Ascending aorta (tissue), 2 donors: ENCODE measurements around the gene BCL3. TPM values are rescaled to one million over a fixed set of nuclear protein-coding genes. Genes with fewer than 3 reads are reported as not detected.

Experiments
- DNase-seq, 2 donors: peaks; one replicate each; pipeline ENCODE4 v3.0.0-alpha.2; 2019; ENCODE audit warnings: low spot score in 2 of 2
- H3K27ac ChIP-seq, 2 donors: fragments of 200-600 bp; sonication (generic); one replicate each; pipeline ENCODE4 v1.5.1; 2016 to 2017; ENCODE audit warnings: mild to moderate bottlenecking in 1 of 2
- H3K27me3 ChIP-seq: fragments of 200-600 bp; sonication (generic); one replicate; pipeline ENCODE4 v1.5.1; 2017
- H3K36me3 ChIP-seq, 2 donors: fragments of 200-600 bp; sonication (generic); one replicate each; pipeline ENCODE4 v1.5.1; 2016
- H3K4me1 ChIP-seq, 2 donors: fragments of 200-600 bp; sonication (generic); one replicate each; pipeline ENCODE4 v1.5.1; 2016 to 2017; ENCODE audit warnings: mild to moderate bottlenecking in 1 of 2
- H3K4me3 ChIP-seq, 2 donors: fragments of 200-600 bp; sonication (generic); one replicate each; pipeline ENCODE4 v1.5.1; 2016 to 2017; ENCODE audit warnings: mild to moderate bottlenecking in 1 of 2
- H3K9me3 ChIP-seq, 2 donors: fragments of 200-600 bp; sonication (generic); one replicate each; pipeline ENCODE4 v1.5.1; 2016
- intact Hi-C: fragments of 100-400 bp; cut with DNase I; formaldehyde crosslinking; loops from one replicate; pipeline ENCODE4 v1.15.1; 2023
- total RNA-seq: library from RNA; depleted of rRNA; stranded (reverse); fragments of >200 nt; gene quantifications from one replicate; pipeline ENCODE4 v1.1.0, GENCODE V29; 2016
- TF ChIP-seq, protein P1 (sequence below), 3 experiments: fragments of 200-600 bp in 2 of 3; fragments of 450-650 bp in 1 of 3; sonication (generic) in 2 of 3; IDR thresholded peaks; one replicate each; pipeline ENCODE4 v1.5.1; 2016 to 2019; ENCODE audit warnings: antibody characterized with exemption in 3 of 3, mild to moderate bottlenecking in 1 of 3, moderate library complexity in 1 of 3

BCL3 gene
- total RNA-seq, 1 donor from 2014 or later: 66.2 TPM

- peaks cover 29 to 41% of the 10 kb centered on the region in 2 donors for H3K4me1 ChIP-seq
These were observed 2.5 kb upstream of the BCL3 start for GRCh38 chr19:44745887-44746600.

GRCh38 chr19:44746616-44746945 lies 1.9 kb upstream of the BCL3 start:
- no peaks in the 10 kb centered on the region for H3K27me3 ChIP-seq
- H3K4me3 ChIP-seq: no peak overlapping the region
- TF ChIP-seq, protein P1, sequence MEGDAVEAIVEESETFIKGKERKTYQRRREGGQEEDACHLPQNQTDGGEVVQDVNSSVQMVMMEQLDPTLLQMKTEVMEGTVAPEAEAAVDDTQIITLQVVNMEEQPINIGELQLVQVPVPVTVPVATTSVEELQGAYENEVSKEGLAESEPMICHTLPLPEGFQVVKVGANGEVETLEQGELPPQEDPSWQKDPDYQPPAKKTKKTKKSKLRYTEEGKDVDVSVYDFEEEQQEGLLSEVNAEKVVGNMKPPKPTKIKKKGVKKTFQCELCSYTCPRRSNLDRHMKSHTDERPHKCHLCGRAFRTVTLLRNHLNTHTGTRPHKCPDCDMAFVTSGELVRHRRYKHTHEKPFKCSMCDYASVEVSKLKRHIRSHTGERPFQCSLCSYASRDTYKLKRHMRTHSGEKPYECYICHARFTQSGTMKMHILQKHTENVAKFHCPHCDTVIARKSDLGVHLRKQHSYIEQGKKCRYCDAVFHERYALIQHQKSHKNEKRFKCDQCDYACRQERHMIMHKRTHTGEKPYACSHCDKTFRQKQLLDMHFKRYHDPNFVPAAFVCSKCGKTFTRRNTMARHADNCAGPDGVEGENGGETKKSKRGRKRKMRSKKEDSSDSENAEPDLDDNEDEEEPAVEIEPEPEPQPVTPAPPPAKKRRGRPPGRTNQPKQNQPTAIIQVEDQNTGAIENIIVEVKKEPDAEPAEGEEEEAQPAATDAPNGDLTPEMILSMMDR (IDR thresholded peaks at IDR 0.05): no peak
- peaks cover 0 to 3% of the 10 kb centered on the region in 2 donors for H3K36me3 ChIP-seq
- intact Hi-C loops: loop anchor here (2.0 kb wide), 1 partner anchor 74 kb away; no protein-coding TSS in a partner anchor
- peak overlapping the region; percentile 76 to 82 for H3K27ac ChIP-seq
- peak in 1 of 2 donors; percentile 65 for DNase-seq
- H3K4me1 ChIP-seq: peaks cover 24 to 36% of the 10 kb centered on the region in 2 donors
- H3K9me3 ChIP-seq: no peaks in the 10 kb centered on the region

More at GRCh38 chr19:44745887-44746600, 2.5 kb upstream of the BCL3 start:
- no peak overlapping the region for H3K4me3 ChIP-seq
- intact Hi-C loops: loop anchor here (2.0 kb wide), 1 partner anchor 75 kb away; no protein-coding TSS in a partner anchor
- no peak for DNase-seq
- H3K27me3 ChIP-seq: no peaks in the 10 kb centered on the region
- TF ChIP-seq, protein P1 (IDR thresholded peaks at IDR 0.05): no peak
- H3K36me3 ChIP-seq: no peaks in the 10 kb centered on the region
- no peaks in the 10 kb centered on the region for H3K9me3 ChIP-seq
- H3K27ac ChIP-seq: peak overlapping the region; percentile 76 to 82

DNA sequence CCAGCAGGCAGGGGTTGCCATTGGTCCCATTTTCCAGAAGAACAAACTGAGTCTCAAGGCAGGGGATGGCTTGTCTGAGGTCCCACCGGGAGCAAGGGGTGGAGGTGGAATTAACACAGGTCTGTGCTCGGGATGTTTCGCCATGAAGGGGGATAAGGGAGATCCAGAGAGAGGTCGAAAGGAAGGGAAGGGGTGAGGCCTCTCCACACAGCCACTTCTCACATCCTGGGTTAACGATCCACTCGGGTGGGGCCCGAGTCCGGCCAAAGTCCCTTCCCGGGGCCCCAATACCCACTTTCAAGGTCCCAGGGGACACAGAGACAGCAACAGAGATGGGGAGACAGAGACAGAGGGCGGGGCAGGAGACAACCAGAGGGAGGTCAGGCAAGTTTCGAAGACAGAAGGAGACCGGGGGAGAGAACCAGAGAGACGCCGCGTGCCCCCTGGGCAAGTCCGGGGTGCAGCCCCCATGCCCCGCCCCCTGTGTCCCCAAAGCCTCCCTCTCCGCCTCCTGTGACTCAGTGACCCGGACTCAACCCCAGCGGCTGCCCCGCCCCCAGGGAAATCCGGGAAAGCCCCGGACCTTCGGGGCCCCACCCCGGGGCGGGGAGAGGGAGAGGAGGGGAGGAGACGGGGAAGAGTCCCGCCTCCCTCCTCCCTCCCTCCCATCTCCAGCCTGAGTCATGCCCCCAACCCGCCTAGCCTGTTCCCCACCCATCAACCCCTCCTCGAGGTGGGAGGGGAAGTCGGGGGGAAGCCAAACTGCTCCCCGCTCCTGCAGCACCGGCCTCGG lies 1.4 kb upstream of the BCL3 start:
- TF ChIP-seq, protein P1 (IDR thresholded peaks at IDR 0.05): no peak
- intact Hi-C loops: loop anchor here (1.0 to 2.0 kb wide), 2 partner anchors 10 to 74 kb away; no protein-coding TSS in a partner anchor
- Histone ChIP-seq H3K27ac (peak overlapping the region; percentile 82 to 85), H3K27me3 (no peaks in the 10 kb centered on the region), H3K4me1 (peaks cover 22 to 32% of the 10 kb centered on the region in 2 donors), H3K9me3 (no peaks in the 10 kb centered on the region), H3K36me3 (peaks cover 0 to 4% of the 10 kb centered on the region in 2 donors), H3K4me3 (peak overlapping the region; percentile 75 to 83)
- DNase-seq: peak; percentile 89 to 98

- Histone ChIP-seq H3K27me3 (no peaks in the 10 kb centered on the region), H3K27ac (peak overlapping the region; percentile 82 to 85), H3K4me3 (peak overlapping the region; percentile 75 to 83), H3K4me1 (peaks cover 18 to 32% of the 10 kb centered on the region in 2 donors), H3K36me3 (peaks cover 4 to 6% of the 10 kb centered on the region in 2 donors), H3K9me3 (no peaks in the 10 kb centered on the region)
- DNase-seq: peak in 1 of 2 donors; percentile 78
- intact Hi-C loops: loop anchor here (1.0 to 2.0 kb wide), 2 partner anchors 9 to 73 kb away; no protein-coding TSS in a partner anchor
- TF ChIP-seq, protein P1 (IDR thresholded peaks at IDR 0.05): no peak
These were observed 626 bp upstream of the BCL3 start for GRCh38 chr19:44747739-44748425.

- TF ChIP-seq, protein P1 (IDR thresholded peaks at IDR 0.05): no peak
- H3K27me3 ChIP-seq: no peaks in the 10 kb centered on the region
- H3K4me1 ChIP-seq: peaks cover 13 to 38% of the 10 kb centered on the region in 2 donors
- H3K27ac ChIP-seq: peak overlapping the region; percentile 82 to 85
- DNase-seq: no peak
- H3K9me3 ChIP-seq: no peaks in the 10 kb centered on the region
- H3K36me3 ChIP-seq: peaks cover 4 to 6% of the 10 kb centered on the region in 2 donors
- H3K4me3 ChIP-seq: peak overlapping the region; percentile 75 to 83
- intact Hi-C loops: no loop called here
These were observed 784 bp downstream of the BCL3 start for GRCh38 chr19:44749292-44749691.
